NCI-H748 (cell line): Measurements from ENCODE around the gene NHLRC2.
"Not testable (repeated sequence)": the region's sequence is repeated elsewhere in the genome, so short reads cannot be mapped to it uniquely, and the experiment has no call there.

Experiments
- DNase-seq: peaks from one replicate; lab custom pipeline; 2025; ENCODE audit not compliant: unreplicated experiment; lab: John Stamatoyannopoulos, UW

Gene NHLRC2

GRCh38 chr10:113854013-113854760 is at the start of gene NHLRC2, which contains the start of gene DCLRE1A:
TSS of gene NHLRC2 (plus strand) at chr10:113854661. CDS start at chr10:113854873, 212 bp downstream.
TSS of gene DCLRE1A (minus strand) at chr10:113854082. CDS start at chr10:113853182, 900 bp downstream.
- peak; percentile 86 for DNase-seq

DNA sequence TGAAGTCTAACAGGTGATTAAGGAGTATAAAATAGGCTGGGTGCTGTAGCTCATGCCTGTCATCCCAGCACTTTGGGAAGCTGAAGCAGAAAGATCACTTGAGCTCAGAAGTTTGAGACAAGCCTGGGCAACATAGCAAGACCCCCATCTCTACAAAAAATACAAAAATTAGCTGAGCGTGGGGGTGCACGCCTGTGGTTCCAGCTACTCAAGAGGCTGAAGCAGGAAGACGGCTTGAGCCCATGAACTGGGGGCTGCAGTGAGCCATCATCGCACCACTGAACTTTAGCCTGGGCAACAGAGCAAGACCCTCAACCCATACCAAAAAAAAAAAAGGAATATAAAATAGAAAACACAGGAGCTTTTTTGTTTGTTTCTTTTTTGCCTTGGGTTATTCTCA is 48.0 kb upstream of the NHLRC2 start:
- DNase-seq: no peak

DNA sequence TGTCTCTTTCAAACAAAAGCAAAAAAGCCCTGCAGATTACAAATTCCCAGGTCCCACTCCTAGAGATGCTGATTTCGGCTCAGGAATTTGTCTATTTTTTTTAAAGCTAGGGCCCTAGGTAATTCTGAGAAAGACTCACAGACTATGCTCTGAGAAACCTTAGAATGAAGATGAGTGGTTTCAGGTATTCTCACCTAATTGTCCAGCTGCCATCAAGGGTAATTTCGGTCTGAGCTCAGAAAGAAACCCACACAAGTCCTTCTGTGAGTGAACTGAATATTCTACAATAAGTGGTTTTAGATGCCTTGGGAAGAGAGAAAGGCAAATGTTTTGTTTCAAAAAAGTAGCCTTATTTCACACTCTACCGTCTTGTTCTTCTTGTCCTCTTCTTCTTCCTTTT is 46.3 kb upstream of the NHLRC2 start:
- DNase-seq: no peak

DNA sequence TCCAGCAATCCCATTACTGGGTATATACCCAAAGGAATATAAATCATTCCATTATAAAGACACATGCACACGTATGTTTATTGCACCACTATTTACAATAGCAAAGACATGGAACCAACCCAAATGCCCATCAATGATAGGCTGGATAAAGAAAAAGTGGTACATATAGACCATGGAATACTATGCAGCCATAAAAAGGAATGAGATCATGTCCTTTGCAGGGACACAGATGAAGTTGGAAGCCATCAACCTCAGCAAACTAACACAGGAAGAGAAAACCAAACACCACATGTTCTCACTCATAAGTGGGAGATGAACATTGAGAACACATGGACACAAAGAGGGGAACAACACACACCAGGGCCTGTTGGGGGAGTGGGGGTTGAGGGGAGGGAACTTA is 39.8 kb upstream of the NHLRC2 start:
- DNase-seq: not testable (repeated sequence)

DNA sequence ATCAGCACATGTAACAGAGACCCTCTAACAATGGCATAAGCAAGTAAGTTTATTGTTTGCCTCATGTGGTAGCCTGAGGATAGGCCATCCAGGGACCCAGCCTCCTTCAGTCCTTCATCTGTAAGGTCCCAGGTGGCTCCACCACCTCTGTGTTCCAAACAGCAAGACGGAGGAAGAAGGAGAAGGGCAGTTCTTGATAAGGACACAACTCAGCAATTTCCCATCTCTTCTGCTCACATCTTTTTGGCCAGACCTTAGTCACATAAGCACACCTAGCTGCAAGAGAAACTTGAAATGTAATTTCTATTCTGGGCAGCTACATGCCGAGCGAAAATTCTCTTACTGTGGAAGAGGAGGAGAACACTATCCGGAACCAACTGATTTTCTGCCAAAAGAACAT is 34.5 kb upstream of the NHLRC2 start:
- DNase-seq: no peak

GRCh38 chr10:113820507-113820906 is 34.0 kb upstream of the NHLRC2 start:
- no peak for DNase-seq

DNA sequence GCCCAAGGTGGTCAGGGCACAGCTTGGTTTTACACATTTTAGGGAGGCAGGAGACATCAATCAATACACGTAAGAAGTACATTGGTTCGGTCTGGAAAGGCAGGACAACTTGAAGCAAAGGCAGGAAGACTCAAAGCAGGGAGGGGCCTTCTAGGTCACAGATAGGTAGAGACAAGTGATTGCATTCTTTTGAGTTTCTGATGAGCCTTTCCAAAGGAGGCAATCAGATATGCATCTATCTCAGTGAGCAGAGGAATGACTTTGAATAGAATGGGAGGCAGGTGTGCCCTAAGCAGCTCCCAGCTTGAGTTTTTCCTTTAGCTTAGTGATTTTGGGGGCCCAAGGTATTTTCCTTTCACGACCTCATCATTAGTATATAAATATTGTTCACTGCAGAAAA is 33.2 kb upstream of the NHLRC2 start:
- DNase-seq: not testable (repeated sequence)

DNA sequence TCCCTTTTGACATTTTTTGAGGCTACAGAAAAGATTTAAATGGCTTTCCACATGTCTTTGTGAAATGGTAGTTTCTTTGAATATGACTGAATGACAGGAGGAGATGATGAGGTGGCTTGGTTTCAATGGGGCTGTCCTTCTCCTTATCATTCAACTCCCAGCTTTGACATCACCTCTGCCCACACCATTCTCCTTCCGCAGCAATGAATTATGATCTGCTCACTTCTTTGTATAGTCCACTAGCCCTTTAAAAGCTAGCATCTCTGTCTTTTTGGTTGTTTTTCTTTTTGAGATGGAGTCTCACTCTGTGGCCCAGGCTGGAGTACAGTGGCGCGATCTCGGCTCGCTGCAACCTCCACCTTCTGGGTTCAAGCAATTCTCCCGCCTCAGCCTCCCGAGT is 32.3 kb upstream of the NHLRC2 start:
- DNase-seq: no peak

GRCh38 chr10:113823389-113823788 is 31.1 kb upstream of the NHLRC2 start:
- no peak for DNase-seq

GRCh38 chr10:113825791-113826190 is 28.7 kb upstream of the NHLRC2 start:
- no peak for DNase-seq

- not testable (repeated sequence) for DNase-seq
Measured at GRCh38 chr10:113828567-113828966, 25.9 kb upstream of the NHLRC2 start.

DNA sequence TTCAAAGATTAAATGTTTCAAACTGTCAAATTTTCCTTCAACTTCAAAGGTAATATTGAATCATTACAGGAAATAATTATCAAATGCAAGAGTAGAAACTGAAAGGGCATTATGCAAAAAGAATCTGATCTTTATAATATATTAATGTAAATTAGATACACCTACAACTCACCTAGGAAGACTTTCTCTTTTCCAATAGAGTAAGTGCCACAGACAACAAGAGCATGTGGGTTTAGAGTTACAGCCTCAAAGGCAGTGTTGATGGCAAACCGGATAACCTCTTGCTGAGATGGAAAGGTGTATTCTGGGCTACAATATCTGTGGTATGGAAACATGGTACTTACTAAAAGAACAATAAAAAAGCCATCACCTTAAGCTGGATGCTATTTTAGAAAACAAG is 12.3 kb upstream of the NHLRC2 start:
- DNase-seq: no peak

GRCh38 chr10:113843972-113844485 is 10.4 kb upstream of the NHLRC2 start:
- no peak for DNase-seq

DNA sequence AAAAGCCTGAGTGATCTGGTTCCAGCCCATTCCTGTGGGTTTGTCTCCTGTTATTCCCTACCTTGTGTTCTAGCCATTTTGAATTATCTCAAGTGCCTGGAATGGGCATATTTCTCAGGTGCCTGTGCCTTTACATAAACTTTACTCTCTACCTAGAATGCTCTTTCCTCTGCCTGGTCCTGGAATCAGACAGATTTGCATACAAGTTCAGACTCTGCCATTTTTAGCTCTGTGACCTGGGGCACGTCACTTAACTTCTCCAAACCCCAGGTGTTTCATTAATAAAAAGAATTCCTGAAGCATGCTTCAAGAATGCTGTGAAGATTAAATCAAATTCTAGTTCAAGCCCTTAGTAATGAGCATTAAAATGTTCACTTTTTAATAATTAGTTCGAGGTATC is 8.4 kb upstream of the NHLRC2 start:
- DNase-seq: no peak

- DNase-seq: no peak
Measured at GRCh38 chr10:113849140-113849803, 5.2 kb upstream of the NHLRC2 start.

DNA sequence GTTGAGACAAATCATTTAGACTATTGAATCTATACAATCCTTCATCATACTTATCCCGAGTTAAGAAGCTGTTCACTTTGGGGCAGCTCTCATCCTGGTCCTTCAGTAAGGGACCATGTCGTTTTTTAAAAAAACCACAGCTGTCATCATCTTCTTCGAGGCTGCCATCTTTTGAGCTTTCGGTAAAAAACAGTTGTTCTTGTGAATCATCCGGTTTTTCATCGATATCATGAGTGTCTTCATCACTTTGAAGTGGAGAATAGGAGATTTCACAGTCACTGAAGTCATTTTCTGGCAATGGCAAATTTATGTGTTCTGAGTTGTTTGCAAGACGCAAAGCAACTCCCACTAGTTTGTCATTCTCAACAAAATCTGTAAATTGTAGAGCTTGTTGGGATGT is 4.5 kb upstream of the NHLRC2 start:
- no peak for DNase-seq

DNA sequence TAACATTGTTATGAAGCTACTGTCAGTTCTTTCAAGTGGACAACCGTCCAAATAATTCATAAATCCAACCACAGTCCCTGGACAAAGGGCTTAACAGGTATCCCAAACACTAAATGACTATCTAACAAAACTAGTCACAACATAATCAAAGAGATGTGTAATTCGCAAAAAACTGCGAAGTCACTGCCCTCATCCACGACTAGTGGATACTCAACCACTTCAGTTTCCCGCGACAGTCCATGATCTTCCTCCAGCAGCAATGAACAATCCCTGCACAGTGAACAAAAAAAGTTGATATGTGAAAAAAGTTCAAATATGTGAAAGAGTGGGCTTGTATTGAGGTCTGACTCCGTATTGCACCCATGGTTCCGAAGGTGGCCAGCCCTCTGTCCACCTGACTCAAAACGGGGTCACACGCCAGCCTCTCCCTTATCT is 866 bp upstream of the NHLRC2 start:
- DNase-seq: no peak

DNA sequence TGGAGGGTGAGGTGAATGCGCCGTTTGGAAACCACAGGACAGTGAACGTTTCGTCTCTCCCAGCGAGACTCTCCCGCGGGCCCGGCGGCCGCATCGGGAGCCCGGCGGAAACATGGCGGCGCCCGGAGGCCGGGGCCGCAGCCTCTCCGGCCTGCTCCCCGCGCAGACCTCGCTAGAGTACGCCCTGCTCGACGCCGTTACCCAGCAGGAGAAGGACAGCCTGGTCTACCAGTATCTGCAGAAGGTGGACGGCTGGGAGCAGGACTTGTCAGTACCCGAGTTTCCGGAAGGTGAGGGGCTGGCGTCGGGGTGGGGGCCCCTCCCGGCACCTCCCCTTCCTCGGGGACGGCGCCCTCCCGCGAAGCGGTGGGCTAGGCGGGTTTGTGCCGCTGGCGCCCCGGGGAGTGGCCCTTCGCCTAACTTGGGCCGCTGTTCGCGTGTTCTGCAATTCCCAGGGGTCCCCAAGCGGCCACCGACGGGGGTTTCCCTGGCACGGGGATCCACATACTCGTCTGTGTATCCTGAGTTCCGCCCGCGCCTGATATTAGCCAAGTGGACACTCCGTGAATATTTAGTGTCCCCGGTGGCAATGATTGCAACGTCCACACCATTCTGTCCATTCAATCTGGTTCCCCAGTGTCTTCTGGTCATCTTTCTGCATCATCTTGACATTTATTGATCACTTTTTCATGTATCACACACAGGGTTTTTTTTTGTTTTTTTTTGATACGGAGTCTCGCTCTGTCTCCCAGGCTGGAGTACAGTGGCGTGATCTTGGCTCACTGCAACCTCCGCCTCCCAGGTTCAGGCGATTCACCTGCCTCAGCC is 514 bp downstream of the NHLRC2 start:
- peak; percentile 73 for DNase-seq

GRCh38 chr10:113856563-113856962 is 2.1 kb downstream of the NHLRC2 start:
- no peak for DNase-seq

DNA sequence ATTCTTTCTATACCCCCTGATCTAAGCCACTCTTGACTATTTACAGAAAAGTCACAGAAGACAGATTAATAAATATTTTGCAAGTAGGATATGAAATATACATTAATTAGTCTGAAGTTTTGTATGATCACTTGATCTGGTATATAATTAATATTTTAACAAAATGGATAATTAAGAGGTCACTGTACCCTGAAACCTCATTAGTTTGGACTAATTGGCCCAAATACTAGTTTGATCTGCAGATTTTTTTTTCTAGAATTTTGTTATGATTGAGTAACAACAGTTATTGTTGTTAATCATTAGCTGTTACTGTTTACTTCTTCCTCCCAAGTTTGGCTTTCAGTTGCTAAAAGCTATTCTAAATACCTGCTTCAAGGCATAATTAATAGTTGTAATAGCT is 2.7 kb downstream of the NHLRC2 start:
- no peak for DNase-seq

DNA sequence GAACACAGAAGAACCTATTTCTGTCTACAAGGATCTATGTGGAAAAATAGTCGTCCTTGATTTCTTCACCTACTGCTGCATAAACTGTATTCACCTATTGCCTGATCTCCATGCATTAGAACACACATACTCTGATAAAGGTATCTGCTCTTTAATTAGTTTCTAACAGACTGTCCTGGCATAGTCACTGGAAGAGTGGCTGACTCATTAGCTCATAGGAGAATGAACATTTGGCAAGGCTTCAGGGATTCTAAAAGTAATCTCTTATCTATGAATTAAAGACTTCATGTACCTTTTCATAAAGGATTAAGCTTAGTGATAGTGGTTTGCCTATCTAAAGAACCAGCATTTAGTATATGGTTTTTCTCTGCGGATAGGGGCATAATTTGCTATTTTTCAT is 4.1 kb downstream of the NHLRC2 start:
- DNase-seq: no peak
